GM12878 (cell line): ENCODE results near the gene JPT1.

ENCODE experiments used
- CTCF ChIP-seq, 3 experiments: IDR thresholded peaks in 2 of 3; conservative IDR thresholded peaks in 1 of 3; 2 replicates each; pipeline ENCODE4 v1.5.1; 2011; ENCODE audit warnings: low read depth in 3 of 3, low read length in 3 of 3, mild to moderate bottlenecking in 3 of 3, control low read depth in 2 of 3, moderate library complexity in 2 of 3, inconsistent platforms in 1 of 3, mixed read lengths in 1 of 3; ENCODE audit not compliant: control insufficient read depth in 2 of 3, insufficient read depth in 1 of 3; ENCODE audit errors: extremely low read depth in 1 of 3
- EP300 ChIP-seq, 2 experiments: fragments of 150-350 bp in 1 of 2; IDR thresholded peaks; 2 replicates each; pipeline ENCODE4 v1.6.1; 2011 to 2012; ENCODE audit warnings: low read depth in 2 of 2, low read length in 2 of 2, borderline replicate concordance in 1 of 2, improper control_type of control experiment in 1 of 2, inconsistent platforms in 1 of 2; ENCODE audit not compliant: control insufficient read depth in 1 of 2
- GATAD2B ChIP-seq: fragments of 450-650 bp; conservative IDR thresholded peaks from 2 replicates; pipeline ENCODE4 v1.6.1; 2017; ENCODE audit warnings: low read depth, mild to moderate bottlenecking, moderate library complexity
- JUNB ChIP-seq: IDR thresholded peaks from 2 replicates; pipeline ENCODE4 v1.6.1; 2016; ENCODE audit warnings: antibody characterized with exemption, mild to moderate bottlenecking
- POLR2A ChIP-seq: IDR thresholded peaks from 2 replicates; pipeline ENCODE4 v1.6.1; 2011; ENCODE audit warnings: low read depth, mild to moderate bottlenecking, low read length
- RAD21 ChIP-seq: IDR thresholded peaks from 2 replicates; pipeline ENCODE4 v1.6.1; 2011; ENCODE audit warnings: mild to moderate bottlenecking, low read depth, low read length, moderate library complexity; ENCODE audit not compliant: insufficient read depth
- SIN3A ChIP-seq: IDR thresholded peaks from 2 replicates; pipeline ENCODE4 v1.6.1; 2012; ENCODE audit warnings: low read depth, low read length, improper control_type of control experiment
- SP1 ChIP-seq: IDR thresholded peaks from one replicate; pipeline ENCODE4 v1.6.1; 2011; ENCODE audit warnings: low read depth, low read length

DNA sequence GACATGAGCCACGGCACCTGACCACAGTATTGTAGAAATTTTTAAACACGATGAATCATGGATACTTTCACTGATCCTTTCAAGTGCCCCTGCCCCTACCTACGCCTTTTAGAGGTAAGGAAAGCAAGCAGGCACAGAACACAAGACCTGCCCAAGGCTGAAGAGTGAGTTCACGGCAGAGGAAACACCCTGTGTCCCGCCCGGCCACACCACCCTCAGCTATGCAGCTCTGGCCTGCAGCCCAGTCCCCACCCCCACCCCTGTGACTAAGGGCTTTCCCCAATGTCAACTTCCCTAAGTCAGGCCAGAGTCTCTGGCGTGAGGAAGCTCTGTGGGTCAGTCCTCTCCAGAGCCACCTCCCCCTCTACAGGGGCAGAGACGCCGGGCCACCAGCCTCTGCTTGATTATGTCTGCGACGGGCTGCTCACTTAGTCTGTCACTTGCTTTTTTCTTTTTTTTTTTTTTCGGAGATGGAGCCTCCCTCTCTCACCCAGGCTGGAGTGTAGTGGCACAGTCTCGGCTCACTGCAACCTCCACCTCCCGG is 58.2 kb downstream of the JPT1 start:
- no peak for TF ChIP-seq CTCF (IDR thresholded peaks at IDR 0.05 in 2 of 3, conservative IDR thresholded peaks at IDR 0.05 in 1 of 3; ENCODE audit: control insufficient read depth in 2 of 3, extremely low read depth in 1 of 3, insufficient read depth in 1 of 3, low read depth in 3 of 3, low read length in 3 of 3)
- no peak for TF ChIP-seq GATAD2B
- no peak for TF ChIP-seq JUNB
- TF ChIP-seq RAD21, result no peak
- no peak for TF ChIP-seq SP1
- no peak for TF ChIP-seq SIN3A
- TF ChIP-seq EP300 (IDR thresholded peaks at IDR 0.05; ENCODE audit: borderline replicate concordance in 1 of 2, control insufficient read depth in 1 of 2, low read depth in 2 of 2, low read length in 2 of 2), result no peak
- TF ChIP-seq POLR2A, result no peak
